Pancreas (tissue), 10 donors: ENCODE measurements around the gene FLRT1. TPM values are rescaled to one million over a fixed set of nuclear protein-coding genes. Genes with fewer than 3 reads are reported as not detected.

Experiments used
- ATAC-seq, 4 donors: fragments of 200-7000 bp; cut with Tn5 transposase; one replicate each; pipeline versions ENCODE4 v1.8.0 to v1.9.1; 2020; ENCODE audit warnings: mild to moderate bottlenecking in 4 of 4, moderate library complexity in 4 of 4
- DNase-seq, 6 donors: peaks; one replicate each; pipeline ENCODE4 v3.0.0-alpha.2; 2020
- FAIRE-seq: peaks from 2 replicates; lab custom pipeline; 2012; peaks lifted over from hg19 to GRCh38; lab: Jason Lieb, UNC
- H3K27ac ChIP-seq, 4 donors: fragments of 200-600 bp; sonication (generic); 1 replicate in 3 of 4; 2 replicates in 1 of 4; pipeline versions ENCODE4 v1.5.0 to v1.8.0; 2020
- H3K27me3 ChIP-seq, 4 donors: fragments of 200-600 bp; one replicate each; pipeline ENCODE4 v1.8.0; 2021
- H3K36me3 ChIP-seq, 3 donors: fragments of 200-600 bp; sonication (generic) in 1 of 3; one replicate each; pipeline versions ENCODE4 v1.5.0 to v1.8.0; 2020 to 2021
- H3K4me1 ChIP-seq, 3 donors: fragments of 200-600 bp; one replicate each; pipeline ENCODE4 v1.8.0; 2021
- H3K4me3 ChIP-seq, 4 donors: fragments of 200-600 bp; sonication (generic) in 2 of 4; one replicate each; pipeline versions ENCODE4 v1.5.0 to v1.8.0; 2020 to 2021
- H3K9me3 ChIP-seq, 4 donors: fragments of 200-600 bp; one replicate each; pipeline ENCODE4 v1.8.0; 2021
- CTCF ChIP-seq, 4 donors: fragments of 200-600 bp; sonication (generic) in 3 of 4; IDR thresholded peaks; one replicate each; pipeline versions ENCODE4 v1.5.0 to v1.8.0; 2021; ENCODE audit warnings: antibody characterized with exemption in 4 of 4
- WGBS, 2 donors: extraction: QIAGEN DNeasy Blood & Tissue Kit; methylation state at CpG; one replicate each; pipeline ENCODE4 v1.1.7; 2013; 5-methylcytosine and 5-hydroxymethylcytosine counted together
- intact Hi-C, 3 donors: fragments of 100-400 bp; cut with DNase I; formaldehyde crosslinking; loops; one replicate each; pipeline versions ENCODE4 v1.11.1 to v1.14.2; 2022
- polyA plus RNA-seq, 2 donors: library from polyadenylated mRNA; stranded (reverse); fragments of 200-250 nt; gene quantifications; one replicate each; pipeline ENCODE4 v1.2.3, GENCODE V29; 2013
- total RNA-seq, 6 donors: library from RNA; stranded (reverse); fragmentation: NEBNext Ultra II Directional in 4 of 6; extraction: Animal tissue kit (Norgen Biotek cat#: 25700) in 4 of 6; gene quantifications; one replicate each; pipeline versions ENCODE4 v1.2.1 to v1.2.4, GENCODE V29; 2021 to 2023
- donor health status: healthy with polysubstance abuse.
- donor health status: DM: no; HTN: no; CAD: no; lungs with moderate emphysema.
- donor health status: DM: no; HTN: no; CAD: no.
- donor health status: control.
- donor health status: control.
- donor health status: Bipolar disorder and iron deficiency.
- donor health status: DM: yes; HTN: yes; CAD: no.
- donor health status: DM: no; HTN: no; CAD: no.
- donor health status: DM: no; HTN: no; CAD: no.
- donor health status: DM: yes; HTN: yes; CAD: no.

The FLRT1 gene
- total and polyA plus RNA-seq, 8 donors: 0.04 to 0.87 (median 0.19) TPM

GRCh38 chr11:64029773-64030172 lies 6.0 kb upstream of the FLRT1 start:
- no peak for ATAC-seq
- intact Hi-C loops: no loop called here
- no peak for FAIRE-seq
- H3K4me1 ChIP-seq: no peaks in the 10 kb centered on the region
- no peaks in the 10 kb centered on the region for H3K27me3 ChIP-seq
- H3K9me3 ChIP-seq: no peaks in the 10 kb centered on the region
- peak in 1 of 6 donors; percentile 58 for DNase-seq
- no peak for TF ChIP-seq CTCF (IDR thresholded peaks at IDR 0.05)
- H3K4me3 ChIP-seq: no peak overlapping the region
- H3K27ac ChIP-seq: no peak overlapping the region
- 89 to 92% methylated on average over 7 to 8 of the region's 8 CpGs for WGBS, 2 donors
- no peaks in the 10 kb centered on the region for H3K36me3 ChIP-seq

GRCh38 chr11:64031001-64031400 lies 4.7 kb upstream of the FLRT1 start:
- Histone ChIP-seq H3K36me3 (no peaks in the 10 kb centered on the region), H3K4me1 (no peaks in the 10 kb centered on the region), H3K27ac (no peak overlapping the region), H3K27me3 (no peaks in the 10 kb centered on the region), H3K4me3 (no peak overlapping the region), H3K9me3 (no peaks in the 10 kb centered on the region)
- no peak for FAIRE-seq
- intact Hi-C loops: no loop called here
- no peak for ATAC-seq
- TF ChIP-seq CTCF (IDR thresholded peaks at IDR 0.05): no peak
- DNase-seq: peak in 1 of 6 donors; percentile 52
- WGBS, 2 donors: 79 to 87% methylated on average over 2 to 3 of the region's 3 CpGs

- 79 to 86% methylated on average over 4 of the region's 4 CpGs for WGBS, 2 donors
- DNase-seq (no peak), ATAC-seq (no peak), FAIRE-seq (no peak)
- Histone ChIP-seq H3K36me3 (no peaks in the 10 kb centered on the region), H3K27me3 (no peaks in the 10 kb centered on the region), H3K9me3 (no peaks in the 10 kb centered on the region), H3K4me3 (no peak overlapping the region), H3K27ac (no peak overlapping the region), H3K4me1 (no peaks in the 10 kb centered on the region)
- intact Hi-C loops: no loop called here
- TF ChIP-seq CTCF (IDR thresholded peaks at IDR 0.05): no peak
Observed at GRCh38 chr11:64032050-64032449, 3.7 kb upstream of the FLRT1 start.

GRCh38 chr11:64034411-64034811 lies 1.3 kb upstream of the FLRT1 start:
- no peak for ATAC-seq
- no peaks in the 10 kb centered on the region for H3K36me3 ChIP-seq

More at GRCh38 chr11:64034411-64034811, 1.3 kb upstream of the FLRT1 start:
- H3K27ac ChIP-seq: no peak overlapping the region
- H3K27me3 ChIP-seq: no peaks in the 10 kb centered on the region
- H3K4me1 ChIP-seq: no peaks in the 10 kb centered on the region
- 86 to 92% methylated on average over 8 to 9 of the region's 9 CpGs for WGBS, 2 donors
- no peaks in the 10 kb centered on the region for H3K9me3 ChIP-seq
- peak in 1 of 6 donors; percentile 67 for DNase-seq
- no peak overlapping the region for H3K4me3 ChIP-seq
- TF ChIP-seq CTCF (IDR thresholded peaks at IDR 0.05): no peak
- FAIRE-seq: no peak
- intact Hi-C loops: no loop called here
